ENCODE data around the gene PARN. TPM values are rescaled to one million over a fixed set of nuclear protein-coding genes. Genes with fewer than 3 reads are reported as not detected.

The PARN gene
- total RNA-seq, 1 experiment from 2014 or later, result 37.7 TPM

- no peak for TF ChIP-seq IRF2 (CRISPR knock-in tag; IDR thresholded peaks at IDR 0.05; ENCODE audit: borderline replicate concordance, low read depth)
- no peak for TF ChIP-seq ZNF671 (CRISPR knock-in tag; IDR thresholded peaks at IDR 0.05)
- TF ChIP-seq TP53 (CRISPR knock-in tag; IDR thresholded peaks at IDR 0.05), result no peak
Measured at GRCh38 chr16:14513389-14514107, 116.5 kb downstream of the PARN start (continued).

- Mint-ChIP-seq H3K4me1 (peaks cover 22% of the 10 kb centered on the region), H3K27me3 (ENCODE audit: low read depth) (no peaks in the 10 kb centered on the region), H3K36me3 (no peaks in the 10 kb centered on the region), H3K27ac (no peak overlapping the region), H3K9me3 (no peaks in the 10 kb centered on the region), H3K4me3 (no peak overlapping the region)
- CTCF ChIA-PET, result no interaction called here
- POLR2A ChIA-PET, result no interaction called here
- ATAC-seq (no peak), DNase-seq (ENCODE audit: low spot score) (no peak)
- no peak for TF ChIP-seq FOXJ3 (CRISPR knock-in tag; IDR thresholded peaks at IDR 0.05; ENCODE audit: borderline replicate concordance)
- no peak for TF ChIP-seq HMGA2 (CRISPR knock-in tag; IDR thresholded peaks at IDR 0.05)
- TF ChIP-seq ZNF219 (CRISPR knock-in tag; IDR thresholded peaks at IDR 0.05; ENCODE audit: borderline replicate concordance), result no peak
- TF ChIP-seq ZNF232 (CRISPR knock-in tag; IDR thresholded peaks at IDR 0.05), result no peak
- TF ChIP-seq TEAD4 (CRISPR knock-in tag; IDR thresholded peaks at IDR 0.05), result no peak
- no peak for TF ChIP-seq SP1 (CRISPR knock-in tag; conservative IDR thresholded peaks at IDR 0.05)
- TF ChIP-seq, protein P1, sequence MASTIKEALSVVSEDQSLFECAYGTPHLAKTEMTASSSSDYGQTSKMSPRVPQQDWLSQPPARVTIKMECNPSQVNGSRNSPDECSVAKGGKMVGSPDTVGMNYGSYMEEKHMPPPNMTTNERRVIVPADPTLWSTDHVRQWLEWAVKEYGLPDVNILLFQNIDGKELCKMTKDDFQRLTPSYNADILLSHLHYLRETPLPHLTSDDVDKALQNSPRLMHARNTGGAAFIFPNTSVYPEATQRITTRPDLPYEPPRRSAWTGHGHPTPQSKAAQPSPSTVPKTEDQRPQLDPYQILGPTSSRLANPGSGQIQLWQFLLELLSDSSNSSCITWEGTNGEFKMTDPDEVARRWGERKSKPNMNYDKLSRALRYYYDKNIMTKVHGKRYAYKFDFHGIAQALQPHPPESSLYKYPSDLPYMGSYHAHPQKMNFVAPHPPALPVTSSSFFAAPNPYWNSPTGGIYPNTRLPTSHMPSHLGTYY (CRISPR knock-in tag; IDR thresholded peaks at IDR 0.05), result no peak
- TF ChIP-seq SMAD4 (CRISPR knock-in tag; IDR thresholded peaks at IDR 0.05), result no peak
- TF ChIP-seq ESRRA (CRISPR knock-in tag; IDR thresholded peaks at IDR 0.05; ENCODE audit: borderline replicate concordance), result no peak
- TF ChIP-seq JUN (CRISPR knock-in tag; IDR thresholded peaks at IDR 0.05), result no peak
- TF ChIP-seq HMGXB4 (CRISPR knock-in tag; IDR thresholded peaks at IDR 0.05), result no peak
Measured at GRCh38 chr16:14511800-14512135, 118.3 kb downstream of the PARN start.

DNA sequence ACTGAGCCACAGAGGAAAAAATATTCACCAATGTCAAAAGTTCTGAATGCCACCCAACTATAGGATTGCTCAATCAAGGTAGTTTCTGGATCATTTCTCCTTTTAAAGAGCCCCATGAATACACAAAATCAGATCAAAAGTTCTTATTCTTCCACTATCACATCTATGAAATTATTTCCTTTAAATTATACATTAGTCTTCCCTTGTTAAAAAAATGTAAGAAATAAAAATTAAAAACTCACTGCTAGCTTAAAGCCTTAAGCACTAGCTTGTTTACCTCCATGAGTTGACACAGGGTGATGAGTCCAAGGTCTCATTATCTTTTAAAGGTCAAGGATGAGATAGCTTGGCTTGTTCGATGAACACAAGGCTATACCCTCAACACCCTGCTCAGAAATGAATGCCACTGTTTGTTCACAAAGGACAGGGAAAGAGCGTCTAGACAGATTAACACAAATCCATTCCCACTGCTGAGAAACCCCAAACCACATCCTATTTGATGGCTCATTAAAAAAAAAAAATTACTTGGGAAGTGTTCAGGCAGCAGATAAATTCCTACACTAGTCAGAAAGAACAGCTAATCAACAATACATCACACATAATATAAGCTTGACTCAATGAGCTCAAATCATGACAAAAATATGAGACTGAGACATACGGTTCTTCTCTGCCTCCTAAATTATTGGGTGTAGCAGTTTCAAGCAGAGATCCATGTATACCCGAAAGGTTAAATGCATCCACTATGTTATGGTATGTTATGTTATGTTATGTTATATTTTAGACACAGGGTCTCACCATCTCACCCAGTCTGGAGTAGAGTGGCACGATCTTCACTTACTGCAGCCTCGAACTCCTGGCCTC lies 118.9 kb downstream of the PARN start:
- H3K4me3 Mint-ChIP-seq, result no peak overlapping the region
- ChIA-PET POLR2A (no interaction called here), CTCF (interaction anchor here (1.0 kb wide), 1 partner anchor 25 kb away, joined by 3 read pairs; no protein-coding TSS in a partner anchor)
- peak; percentile 64; the same call in 1 of the 2 replicates for TF ChIP-seq GABPB1 (CRISPR knock-in tag; IDR thresholded peaks at IDR 0.05)
- no peak for TF ChIP-seq CTCF (IDR thresholded peaks at IDR 0.05)
- no peaks in the 10 kb centered on the region for H3K27me3 Mint-ChIP-seq (ENCODE audit: low read depth)
- no peak for ATAC-seq
- DNase-seq (ENCODE audit: low spot score), result no peak
- no peaks in the 10 kb centered on the region for H3K9me3 Mint-ChIP-seq
- H3K36me3 Mint-ChIP-seq, result no peaks in the 10 kb centered on the region
- no peak overlapping the region for H3K27ac Mint-ChIP-seq
- peaks cover 22% of the 10 kb centered on the region for H3K4me1 Mint-ChIP-seq

Measured in WTC11 (cell line).